ENCODE measurements around the gene PSD.
A peak's percentile ranks its signal among the peaks of the same experiment; 100 is the strongest.

Gene PSD

DNA sequence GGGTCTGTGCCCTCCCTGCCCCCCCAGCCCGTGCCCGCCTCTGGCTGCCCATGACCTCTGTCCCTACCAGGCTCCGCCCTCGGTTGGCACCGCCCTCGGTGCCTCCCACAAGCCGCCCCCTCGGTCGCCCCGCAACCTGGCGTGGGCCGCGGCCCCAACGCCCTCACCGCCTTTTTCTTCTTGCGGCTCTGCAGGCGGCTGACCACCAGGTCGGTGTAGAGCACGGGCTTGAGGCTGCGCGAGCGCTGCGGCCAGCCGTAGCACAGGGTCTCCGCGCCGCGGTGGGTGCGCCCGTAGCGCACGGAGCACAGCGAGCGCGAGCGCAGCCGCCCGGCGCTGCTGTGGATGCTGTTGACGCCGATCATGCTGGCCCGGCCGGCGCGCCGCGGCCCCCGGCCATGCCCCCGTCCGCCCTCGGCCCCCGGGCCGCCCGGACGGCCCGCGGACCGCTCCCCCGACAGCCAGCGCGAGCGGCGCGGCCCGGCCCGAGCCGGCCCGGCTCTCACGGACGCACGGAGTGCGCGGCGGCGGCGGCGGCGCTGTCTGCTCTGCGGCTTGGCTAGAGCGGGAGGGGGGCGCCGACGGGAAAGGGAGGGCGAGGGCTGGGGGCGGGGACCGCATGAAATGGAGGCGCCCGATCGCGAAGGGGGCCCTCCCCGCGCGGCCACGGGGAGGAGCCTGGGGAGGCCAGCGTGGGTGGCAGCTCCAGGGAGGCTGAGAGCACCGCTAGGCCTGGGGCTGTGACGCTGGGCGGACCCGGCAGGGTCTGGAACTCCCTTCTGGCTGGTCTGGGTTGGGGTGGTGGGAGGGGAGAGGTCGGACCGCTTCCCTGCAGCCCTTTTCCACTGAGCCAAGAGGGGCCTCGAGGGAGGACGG, 9.6 kb downstream of the PSD start:
- no peak for DNase-seq (ENCODE audit: low read depth)
- TF ChIP-seq, protein P1, sequence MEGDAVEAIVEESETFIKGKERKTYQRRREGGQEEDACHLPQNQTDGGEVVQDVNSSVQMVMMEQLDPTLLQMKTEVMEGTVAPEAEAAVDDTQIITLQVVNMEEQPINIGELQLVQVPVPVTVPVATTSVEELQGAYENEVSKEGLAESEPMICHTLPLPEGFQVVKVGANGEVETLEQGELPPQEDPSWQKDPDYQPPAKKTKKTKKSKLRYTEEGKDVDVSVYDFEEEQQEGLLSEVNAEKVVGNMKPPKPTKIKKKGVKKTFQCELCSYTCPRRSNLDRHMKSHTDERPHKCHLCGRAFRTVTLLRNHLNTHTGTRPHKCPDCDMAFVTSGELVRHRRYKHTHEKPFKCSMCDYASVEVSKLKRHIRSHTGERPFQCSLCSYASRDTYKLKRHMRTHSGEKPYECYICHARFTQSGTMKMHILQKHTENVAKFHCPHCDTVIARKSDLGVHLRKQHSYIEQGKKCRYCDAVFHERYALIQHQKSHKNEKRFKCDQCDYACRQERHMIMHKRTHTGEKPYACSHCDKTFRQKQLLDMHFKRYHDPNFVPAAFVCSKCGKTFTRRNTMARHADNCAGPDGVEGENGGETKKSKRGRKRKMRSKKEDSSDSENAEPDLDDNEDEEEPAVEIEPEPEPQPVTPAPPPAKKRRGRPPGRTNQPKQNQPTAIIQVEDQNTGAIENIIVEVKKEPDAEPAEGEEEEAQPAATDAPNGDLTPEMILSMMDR (IDR thresholded peaks at IDR 0.05; ENCODE audit: insufficient read depth, low read depth, low read length, missing control alignments), result no peak
- H3K4me3 ChIP-seq (ENCODE audit: low read length), result peak overlapping the region; percentile 14

GRCh38 chr10:102408131-102408727, 10.4 kb downstream of the PSD start:
- DNase-seq (ENCODE audit: low read depth), result no peak
- TF ChIP-seq, protein P1 (IDR thresholded peaks at IDR 0.05; ENCODE audit: insufficient read depth, low read depth, low read length, missing control alignments), result no peak
- H3K4me3 ChIP-seq (ENCODE audit: low read length), result no peak overlapping the region

- no peak overlapping the region for H3K4me3 ChIP-seq (ENCODE audit: low read length)
- TF ChIP-seq, protein P1 (IDR thresholded peaks at IDR 0.05; ENCODE audit: insufficient read depth, low read depth, low read length, missing control alignments), result no peak
- no peak for DNase-seq (ENCODE audit: low read depth)
Observed at GRCh38 chr10:102407425-102408130, 11.0 kb downstream of the PSD start.

DNA sequence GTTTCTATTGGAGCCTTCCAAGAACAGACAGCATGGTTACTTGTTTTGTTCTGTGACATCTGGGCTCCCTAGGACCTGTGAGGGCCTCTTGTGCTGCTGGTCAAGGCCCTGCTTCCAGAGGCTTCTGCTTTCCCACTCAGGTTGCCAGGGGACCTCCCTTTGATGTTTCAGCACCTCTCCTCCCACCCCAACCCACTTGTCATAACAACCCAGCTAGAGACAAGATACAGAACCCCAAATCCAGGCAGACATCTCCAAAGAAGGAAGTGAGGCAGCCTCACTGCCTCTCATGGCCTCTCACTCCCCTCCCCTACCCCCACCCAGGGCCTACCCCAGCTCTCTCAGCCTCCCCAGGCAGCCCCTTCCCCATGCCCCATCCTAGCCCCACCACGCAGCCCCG, 11.8 kb downstream of the PSD start:
- H3K4me3 ChIP-seq (ENCODE audit: low read length), result no peak overlapping the region
- DNase-seq (ENCODE audit: low read depth), result no peak
- TF ChIP-seq, protein P1 (IDR thresholded peaks at IDR 0.05; ENCODE audit: insufficient read depth, low read depth, low read length, missing control alignments), result no peak

GRCh38 chr10:102405632-102406031, 13.0 kb downstream of the PSD start:
- TF ChIP-seq, protein P1 (IDR thresholded peaks at IDR 0.05; ENCODE audit: insufficient read depth, low read depth, low read length, missing control alignments), result no peak

DNA sequence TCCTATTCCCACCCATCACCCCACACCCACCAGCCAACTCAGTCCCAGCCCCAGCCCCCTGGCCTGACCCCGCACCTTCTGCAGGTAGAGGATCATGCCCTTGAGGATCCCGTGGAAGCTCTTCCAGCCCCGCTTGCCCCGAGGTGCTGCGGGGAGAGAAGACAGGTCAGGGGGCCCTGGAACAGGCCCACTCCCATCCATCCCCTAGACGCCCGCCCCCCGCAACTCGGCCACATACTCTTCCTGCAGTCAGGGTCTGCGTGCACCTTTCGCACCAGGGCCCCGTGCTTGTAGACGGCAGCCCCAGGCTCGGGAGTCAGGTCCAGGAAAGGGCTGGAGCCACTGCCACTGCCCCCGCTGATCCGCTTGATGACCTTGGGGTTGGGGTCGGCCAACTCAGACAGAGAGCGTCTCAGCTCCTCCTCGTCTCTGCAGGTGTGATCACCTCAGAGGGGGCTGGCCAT, 13.4 kb downstream of the PSD start:
- TF ChIP-seq, protein P1 (IDR thresholded peaks at IDR 0.05; ENCODE audit: insufficient read depth, low read depth, low read length, missing control alignments), result no peak
- no peak for DNase-seq (ENCODE audit: low read depth)
- H3K4me3 ChIP-seq (ENCODE audit: low read length), result no peak overlapping the region

More at GRCh38 chr10:102405632-102406031, 13.0 kb downstream of the PSD start:
- H3K4me3 ChIP-seq (ENCODE audit: low read length), result no peak overlapping the region
- DNase-seq (ENCODE audit: low read depth), result no peak

Measured in epithelial cell of esophagus (primary cell).